ENCODE measurements around the gene MAGT1. TPM values are rescaled to one million over a fixed set of nuclear protein-coding genes. Genes with fewer than 3 reads are reported as not detected.
A peak's percentile ranks its signal among the peaks of the same experiment; 100 is the strongest.
"Not testable (repeated sequence)": the region's sequence is repeated elsewhere in the genome, so short reads cannot be mapped to it uniquely, and the experiment has no call there.

MAGT1 gene
- polyA plus RNA-seq, 3 donors = 18.0 to 29.3 (median 20.0) TPM

- Mint-ChIP-seq H3K27ac (no peak overlapping the region), H3K4me3 (no peak overlapping the region), H3K36me3 (peaks cover 2 to 3% of the 10 kb centered on the region in 2 donors), H3K9me3 (peaks cover 0 to 1% (median 0%) of the 10 kb centered on the region in 7 donors), H3K4me1 (peaks cover 10% of the 10 kb centered on the region), H3K27me3 (ENCODE audit: low read depth in 3 of 3) (peaks cover 0 to 3% (median 0%) of the 10 kb centered on the region in 3 donors)
- Histone ChIP-seq H3K36me3 (replicated peaks in 1 of 2; ENCODE audit: control insufficient read depth in 1 of 2, insufficient read depth in 2 of 2, low read length in 2 of 2) (no peaks in the 10 kb centered on the region), H2AFZ (ENCODE audit: insufficient read depth, low read depth, low read length, poor library complexity, severe bottlenecking) (no peak overlapping the region), H3K9ac (ENCODE audit: insufficient read depth, low read length, poor library complexity, severe bottlenecking) (no peak overlapping the region), H3K27me3 (ENCODE audit: control insufficient read depth in 2 of 2, insufficient read depth in 2 of 2, low read length in 2 of 2) (no peaks in the 10 kb centered on the region), H3K27ac (ENCODE audit: low read depth in 1 of 2, low read length in 2 of 2) (no peak overlapping the region), H3K4me2 (replicated peaks; ENCODE audit: extremely low read depth, low read length, poor library complexity, severe bottlenecking) (no peak overlapping the region), H3K79me2 (ENCODE audit: insufficient read depth, low read length) (peaks cover 15% of the 10 kb centered on the region), H4K20me1 (ENCODE audit: insufficient read depth, low read length) (no peaks in the 10 kb centered on the region), H3K9me3 (replicated peaks in 1 of 2; ENCODE audit: control insufficient read depth in 1 of 2, insufficient read depth in 1 of 2, low read length in 2 of 2) (no peaks in the 10 kb centered on the region), H3K4me1 (ENCODE audit: control insufficient read depth in 1 of 2, insufficient read depth in 2 of 2, low read length in 2 of 2) (peaks cover under 1 to 6% of the 10 kb centered on the region in 2 donors), H3K4me3 (replicated peaks in 1 of 3; ENCODE audit: low read depth in 2 of 3, low read length in 3 of 3) (no peak overlapping the region)
- no peak for TF ChIP-seq CTCF (IDR thresholded peaks at IDR 0.05)
- WGBS (ENCODE audit: insufficient coverage) = no CpG with 5 or more reads among the region's 8 CpGs
- no peak for DNase-seq
- intact Hi-C loops (cut with micrococcal nuclease) = no loop called here
Measured at GRCh38 chrX:77924320-77924859, 29.2 kb upstream of the MAGT1 start.

GRCh38 chrX:77922787-77923186, 27.6 kb upstream of the MAGT1 start:
- H3K9me3 Mint-ChIP-seq = peaks cover 0 to 1% (median 0%) of the 10 kb centered on the region in 7 donors
- no peak overlapping the region for H3K4me3 ChIP-seq (replicated peaks in 1 of 3; ENCODE audit: low read depth in 2 of 3, low read length in 3 of 3)
- no peak for DNase-seq
- H3K36me3 ChIP-seq (replicated peaks in 1 of 2; ENCODE audit: control insufficient read depth in 1 of 2, insufficient read depth in 2 of 2, low read length in 2 of 2) = no peaks in the 10 kb centered on the region
- intact Hi-C loops (cut with micrococcal nuclease) = no loop called here
- no peak overlapping the region for H3K27ac ChIP-seq (ENCODE audit: low read depth in 1 of 2, low read length in 2 of 2)
- no peak overlapping the region for H2AFZ ChIP-seq (ENCODE audit: insufficient read depth, low read depth, low read length, poor library complexity, severe bottlenecking)
- no peaks in the 10 kb centered on the region for H3K27me3 Mint-ChIP-seq (ENCODE audit: low read depth in 3 of 3)
- H3K79me2 ChIP-seq (ENCODE audit: insufficient read depth, low read length) = peaks cover 15% of the 10 kb centered on the region
- H3K4me1 Mint-ChIP-seq = peaks cover 24% of the 10 kb centered on the region
- H3K27me3 ChIP-seq (ENCODE audit: control insufficient read depth in 2 of 2, insufficient read depth in 2 of 2, low read length in 2 of 2) = no peaks in the 10 kb centered on the region
- no peak overlapping the region for H3K9ac ChIP-seq (ENCODE audit: insufficient read depth, low read length, poor library complexity, severe bottlenecking)
- no peak overlapping the region for H3K4me2 ChIP-seq (replicated peaks; ENCODE audit: extremely low read depth, low read length, poor library complexity, severe bottlenecking)
- H3K36me3 Mint-ChIP-seq = peaks cover 1 to 2% of the 10 kb centered on the region in 2 donors
- H4K20me1 ChIP-seq (ENCODE audit: insufficient read depth, low read length) = no peaks in the 10 kb centered on the region
- H3K9me3 ChIP-seq (replicated peaks in 1 of 2; ENCODE audit: control insufficient read depth in 1 of 2, insufficient read depth in 1 of 2, low read length in 2 of 2) = no peaks in the 10 kb centered on the region
- no peak overlapping the region for H3K27ac Mint-ChIP-seq
- peaks cover 15 to 19% of the 10 kb centered on the region in 2 donors for H3K4me1 ChIP-seq (ENCODE audit: control insufficient read depth in 1 of 2, insufficient read depth in 2 of 2, low read length in 2 of 2)
- TF ChIP-seq CTCF (IDR thresholded peaks at IDR 0.05) = no peak
- no peak overlapping the region for H3K4me3 Mint-ChIP-seq

- not testable (repeated sequence) for H3K36me3 ChIP-seq (replicated peaks in 1 of 2; ENCODE audit: control insufficient read depth in 1 of 2, insufficient read depth in 2 of 2, low read length in 2 of 2); H2AFZ ChIP-seq (ENCODE audit: insufficient read depth, low read depth, low read length, poor library complexity, severe bottlenecking); H4K20me1 ChIP-seq (ENCODE audit: insufficient read depth, low read length); H3K36me3 Mint-ChIP-seq; H3K4me3 ChIP-seq (replicated peaks in 1 of 3; ENCODE audit: low read depth in 2 of 3, low read length in 3 of 3); H3K9me3 ChIP-seq (replicated peaks in 1 of 2; ENCODE audit: control insufficient read depth in 1 of 2, insufficient read depth in 1 of 2, low read length in 2 of 2); H3K27me3 Mint-ChIP-seq (ENCODE audit: low read depth in 3 of 3); H3K4me2 ChIP-seq (replicated peaks; ENCODE audit: extremely low read depth, low read length, poor library complexity, severe bottlenecking); H3K4me3 Mint-ChIP-seq; H3K9ac ChIP-seq (ENCODE audit: insufficient read depth, low read length, poor library complexity, severe bottlenecking); DNase-seq; H3K27ac ChIP-seq (ENCODE audit: low read depth in 1 of 2, low read length in 2 of 2); H3K27me3 ChIP-seq (ENCODE audit: control insufficient read depth in 2 of 2, insufficient read depth in 2 of 2, low read length in 2 of 2); H3K9me3 Mint-ChIP-seq
- H3K4me1 ChIP-seq (ENCODE audit: control insufficient read depth in 1 of 2, insufficient read depth in 2 of 2, low read length in 2 of 2) = peaks cover 15 to 20% of the 10 kb centered on the region in 2 donors
- H3K27ac Mint-ChIP-seq = peak overlapping the region in 3 of 7 donors; percentile 3 to 50 (median 50)
- intact Hi-C loops (cut with micrococcal nuclease) = loop anchor here in 1 of 2 donors (10.0 kb wide), 1 partner anchor 105 kb away; no protein-coding TSS in a partner anchor
- peaks cover 26% of the 10 kb centered on the region for H3K4me1 Mint-ChIP-seq
- WGBS (ENCODE audit: insufficient coverage) = 44% methylated on average over 2 of the region's 6 CpGs
- peaks cover 25% of the 10 kb centered on the region for H3K79me2 ChIP-seq (ENCODE audit: insufficient read depth, low read length)
Measured at GRCh38 chrX:77919370-77919769, 24.1 kb upstream of the MAGT1 start.
